ENCODE results near the gene VWA8. TPM values are rescaled to one million over a fixed set of nuclear protein-coding genes. Genes with fewer than 3 reads are reported as not detected.

Gene VWA8
- total RNA-seq, 3 donors from 2014 or later = 18.4 to 43.5 (median 34.7) TPM

DNA sequence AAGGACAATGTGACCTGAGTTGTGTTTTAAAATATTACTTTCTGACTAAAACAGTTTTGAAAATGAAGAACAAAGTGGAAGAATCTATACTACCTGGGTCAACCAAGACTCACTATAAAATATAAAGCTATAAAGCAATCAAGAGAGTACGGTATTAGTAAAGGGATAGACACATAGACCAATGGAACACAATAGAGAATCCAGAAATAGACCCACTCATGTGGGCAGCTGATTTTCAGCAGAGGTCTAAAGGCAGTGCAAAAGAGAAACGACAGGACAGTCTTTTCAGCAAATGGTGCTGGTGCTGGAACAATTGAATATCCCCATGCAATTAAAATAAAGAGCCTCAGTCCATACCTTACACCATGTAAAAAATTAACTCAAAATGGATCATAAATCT is 278.9 kb downstream of the VWA8 start:
- no peak overlapping the region for H3K27ac ChIP-seq
- DNase-seq (ENCODE audit: low spot score in 2 of 2) = no peak
- no peak for TF ChIP-seq POLR2AphosphoS5 (IDR thresholded peaks at IDR 0.05)
- no peak for TF ChIP-seq POLR2A (IDR thresholded peaks at IDR 0.05)
- TF ChIP-seq, protein P1, sequence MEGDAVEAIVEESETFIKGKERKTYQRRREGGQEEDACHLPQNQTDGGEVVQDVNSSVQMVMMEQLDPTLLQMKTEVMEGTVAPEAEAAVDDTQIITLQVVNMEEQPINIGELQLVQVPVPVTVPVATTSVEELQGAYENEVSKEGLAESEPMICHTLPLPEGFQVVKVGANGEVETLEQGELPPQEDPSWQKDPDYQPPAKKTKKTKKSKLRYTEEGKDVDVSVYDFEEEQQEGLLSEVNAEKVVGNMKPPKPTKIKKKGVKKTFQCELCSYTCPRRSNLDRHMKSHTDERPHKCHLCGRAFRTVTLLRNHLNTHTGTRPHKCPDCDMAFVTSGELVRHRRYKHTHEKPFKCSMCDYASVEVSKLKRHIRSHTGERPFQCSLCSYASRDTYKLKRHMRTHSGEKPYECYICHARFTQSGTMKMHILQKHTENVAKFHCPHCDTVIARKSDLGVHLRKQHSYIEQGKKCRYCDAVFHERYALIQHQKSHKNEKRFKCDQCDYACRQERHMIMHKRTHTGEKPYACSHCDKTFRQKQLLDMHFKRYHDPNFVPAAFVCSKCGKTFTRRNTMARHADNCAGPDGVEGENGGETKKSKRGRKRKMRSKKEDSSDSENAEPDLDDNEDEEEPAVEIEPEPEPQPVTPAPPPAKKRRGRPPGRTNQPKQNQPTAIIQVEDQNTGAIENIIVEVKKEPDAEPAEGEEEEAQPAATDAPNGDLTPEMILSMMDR (IDR thresholded peaks at IDR 0.05) = no peak
- H3K27me3 ChIP-seq = no peaks in the 10 kb centered on the region
- intact Hi-C loops (cut with DNase I; ENCODE audit: low total_unique reads) = loop anchor here (10.0 kb wide), 1 partner anchor 423 kb away; no protein-coding TSS in a partner anchor
- no peaks in the 10 kb centered on the region for H3K9me3 ChIP-seq
- no peaks in the 10 kb centered on the region for H3K4me1 ChIP-seq
- no peaks in the 10 kb centered on the region for H3K36me3 ChIP-seq
- no peak overlapping the region for H3K4me3 ChIP-seq

DNA sequence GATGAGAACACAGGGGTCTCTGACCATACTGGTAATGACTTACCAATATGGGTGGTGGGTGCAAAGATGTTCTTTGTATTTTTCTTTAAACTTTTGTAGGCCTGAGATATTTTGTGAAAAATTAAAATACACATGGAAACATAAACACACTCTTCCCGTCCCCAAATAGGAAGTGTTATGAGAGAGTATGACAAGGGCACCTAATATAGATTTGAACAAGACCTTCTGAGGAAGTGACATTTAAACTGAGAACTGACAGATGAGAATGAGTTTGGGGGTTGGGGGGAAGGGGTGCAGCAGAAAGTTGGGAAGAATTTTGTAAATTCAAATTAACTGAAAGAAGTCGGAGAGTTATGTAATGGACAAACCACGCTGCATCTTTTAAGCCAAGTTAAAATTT is 279.3 kb downstream of the VWA8 start:
- no peak for DNase-seq (ENCODE audit: low spot score in 2 of 2)
- H3K4me3 ChIP-seq = no peak overlapping the region
- TF ChIP-seq POLR2AphosphoS5 (IDR thresholded peaks at IDR 0.05) (no peak), POLR2A (IDR thresholded peaks at IDR 0.05) (no peak)
- TF ChIP-seq, protein P1 (IDR thresholded peaks at IDR 0.05) = no peak
- H3K9me3 ChIP-seq = no peaks in the 10 kb centered on the region
- H3K27me3 ChIP-seq = no peaks in the 10 kb centered on the region
- H3K36me3 ChIP-seq = no peaks in the 10 kb centered on the region
- no peak overlapping the region for H3K27ac ChIP-seq
- no peaks in the 10 kb centered on the region for H3K4me1 ChIP-seq
- intact Hi-C loops (cut with DNase I; ENCODE audit: low total_unique reads) = loop anchor here (10.0 kb wide), 1 partner anchor 423 kb away; no protein-coding TSS in a partner anchor

DNA sequence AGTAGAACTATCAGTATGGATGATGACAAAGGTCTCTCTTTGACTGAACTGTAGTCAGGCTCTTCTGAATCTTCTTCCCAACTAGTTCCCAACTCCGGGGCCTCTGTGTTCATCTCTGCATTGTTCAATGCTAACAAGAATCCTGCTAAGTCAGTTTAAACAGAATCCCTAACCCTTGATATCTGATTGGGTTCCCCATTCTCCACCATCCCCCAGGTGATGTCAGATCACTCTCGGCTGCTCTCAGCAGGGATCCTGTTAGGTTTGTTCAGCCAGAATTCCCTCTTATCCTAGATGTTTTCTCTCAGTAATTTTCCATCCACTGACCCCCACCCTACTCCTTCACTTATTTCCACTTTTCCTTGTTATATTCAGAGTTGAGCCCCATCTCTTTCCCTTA is 280.0 kb downstream of the VWA8 start:
- Histone ChIP-seq H3K27ac (no peak overlapping the region), H3K27me3 (no peaks in the 10 kb centered on the region), H3K36me3 (no peaks in the 10 kb centered on the region), H3K4me3 (no peak overlapping the region), H3K4me1 (no peaks in the 10 kb centered on the region), H3K9me3 (no peaks in the 10 kb centered on the region)
- no peak for DNase-seq (ENCODE audit: low spot score in 2 of 2)
- intact Hi-C loops (cut with DNase I; ENCODE audit: low total_unique reads) = loop anchor here (10.0 kb wide), 1 partner anchor 424 kb away; no protein-coding TSS in a partner anchor
- TF ChIP-seq POLR2AphosphoS5 (IDR thresholded peaks at IDR 0.05) = no peak
- TF ChIP-seq, protein P1 (IDR thresholded peaks at IDR 0.05) = no peak
- no peak for TF ChIP-seq POLR2A (IDR thresholded peaks at IDR 0.05)

DNA sequence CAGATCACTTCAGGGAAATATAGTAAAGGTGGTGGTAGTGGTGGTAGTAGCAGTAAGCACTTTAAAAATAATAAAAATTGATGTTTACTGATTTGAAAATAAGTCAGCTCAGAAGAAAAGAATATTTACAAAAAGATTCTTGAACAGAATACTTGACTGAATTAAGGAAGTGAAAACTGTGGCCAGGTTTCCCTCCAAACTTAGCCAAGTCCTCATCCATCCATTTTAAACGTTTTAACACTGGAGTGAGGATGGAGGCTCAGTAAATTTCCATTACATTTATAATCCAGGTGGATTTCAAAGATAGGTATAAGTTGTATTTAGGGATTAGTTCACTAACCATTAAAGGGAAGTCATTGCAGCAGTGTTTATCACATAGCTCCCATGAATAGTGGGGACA is 282.1 kb downstream of the VWA8 start:
- TF ChIP-seq POLR2AphosphoS5 (IDR thresholded peaks at IDR 0.05) (no peak), POLR2A (IDR thresholded peaks at IDR 0.05) (no peak)
- no peak for DNase-seq (ENCODE audit: low spot score in 2 of 2)
- no peaks in the 10 kb centered on the region for H3K4me1 ChIP-seq
- no peak overlapping the region for H3K4me3 ChIP-seq
- H3K9me3 ChIP-seq = no peaks in the 10 kb centered on the region
- intact Hi-C loops (cut with DNase I; ENCODE audit: low total_unique reads) = no loop called here
- no peak overlapping the region for H3K27ac ChIP-seq
- no peaks in the 10 kb centered on the region for H3K36me3 ChIP-seq
- no peaks in the 10 kb centered on the region for H3K27me3 ChIP-seq

DNA sequence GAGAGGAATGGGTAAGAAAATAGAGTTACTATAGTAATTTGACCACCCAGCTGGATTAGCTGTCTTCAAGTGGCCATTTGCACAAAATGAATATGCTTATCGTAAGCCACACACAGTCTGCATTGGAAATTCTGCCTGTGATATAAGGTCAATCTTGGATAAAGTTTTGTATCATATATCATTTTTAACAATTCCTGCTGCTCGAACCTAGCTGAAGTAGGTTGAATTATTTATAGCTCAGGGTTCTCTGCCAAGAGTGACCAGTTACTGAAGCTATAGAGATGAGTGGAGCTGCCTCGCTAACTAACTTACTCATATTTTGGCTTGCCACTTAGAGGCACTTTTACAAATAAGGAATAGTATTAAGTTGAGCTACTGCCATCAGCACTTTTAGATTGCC is 282.7 kb downstream of the VWA8 start:
- Histone ChIP-seq H3K27me3 (no peaks in the 10 kb centered on the region), H3K9me3 (no peaks in the 10 kb centered on the region), H3K4me1 (no peaks in the 10 kb centered on the region), H3K4me3 (no peak overlapping the region), H3K36me3 (no peaks in the 10 kb centered on the region), H3K27ac (no peak overlapping the region)
- TF ChIP-seq POLR2A (IDR thresholded peaks at IDR 0.05) = no peak
- no peak for TF ChIP-seq POLR2AphosphoS5 (IDR thresholded peaks at IDR 0.05)
- TF ChIP-seq, protein P1 (IDR thresholded peaks at IDR 0.05) = no peak
- no peak for DNase-seq (ENCODE audit: low spot score in 2 of 2)
- intact Hi-C loops (cut with DNase I; ENCODE audit: low total_unique reads) = no loop called here

DNA sequence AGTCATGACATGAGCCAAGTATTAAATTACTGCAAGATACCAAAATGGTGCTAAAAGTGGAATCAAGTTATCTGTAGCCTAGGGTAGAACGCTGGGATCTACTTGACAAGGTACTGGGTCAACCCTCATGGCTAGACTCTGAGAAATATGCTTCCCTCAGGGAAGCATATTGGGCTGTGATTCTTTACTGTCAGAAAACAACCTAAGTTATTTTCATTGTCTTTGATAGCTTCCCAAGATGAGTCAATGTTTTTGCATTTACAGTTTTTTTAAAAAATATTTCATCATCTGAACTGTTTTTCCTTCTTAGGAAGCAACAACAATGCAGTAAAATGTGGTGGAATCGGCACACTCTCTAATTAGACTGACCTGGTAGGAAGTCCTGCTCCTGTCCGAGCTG is 285.6 kb downstream of the VWA8 start:
- intact Hi-C loops (cut with DNase I; ENCODE audit: low total_unique reads) = no loop called here
- TF ChIP-seq POLR2AphosphoS5 (IDR thresholded peaks at IDR 0.05) (no peak), POLR2A (IDR thresholded peaks at IDR 0.05) (no peak)
- TF ChIP-seq, protein P1 (IDR thresholded peaks at IDR 0.05) = no peak

More for the DNA sequence above, 285.6 kb downstream of the VWA8 start:
- Histone ChIP-seq H3K4me1 (no peaks in the 10 kb centered on the region), H3K27me3 (no peaks in the 10 kb centered on the region), H3K36me3 (no peaks in the 10 kb centered on the region), H3K4me3 (no peak overlapping the region), H3K9me3 (no peaks in the 10 kb centered on the region), H3K27ac (no peak overlapping the region)
- DNase-seq (ENCODE audit: low spot score in 2 of 2) = no peak

All from breast epithelium (tissue), 4 donors.